ENCODE measurements around the gene DGKE.

DGKE gene

DNA sequence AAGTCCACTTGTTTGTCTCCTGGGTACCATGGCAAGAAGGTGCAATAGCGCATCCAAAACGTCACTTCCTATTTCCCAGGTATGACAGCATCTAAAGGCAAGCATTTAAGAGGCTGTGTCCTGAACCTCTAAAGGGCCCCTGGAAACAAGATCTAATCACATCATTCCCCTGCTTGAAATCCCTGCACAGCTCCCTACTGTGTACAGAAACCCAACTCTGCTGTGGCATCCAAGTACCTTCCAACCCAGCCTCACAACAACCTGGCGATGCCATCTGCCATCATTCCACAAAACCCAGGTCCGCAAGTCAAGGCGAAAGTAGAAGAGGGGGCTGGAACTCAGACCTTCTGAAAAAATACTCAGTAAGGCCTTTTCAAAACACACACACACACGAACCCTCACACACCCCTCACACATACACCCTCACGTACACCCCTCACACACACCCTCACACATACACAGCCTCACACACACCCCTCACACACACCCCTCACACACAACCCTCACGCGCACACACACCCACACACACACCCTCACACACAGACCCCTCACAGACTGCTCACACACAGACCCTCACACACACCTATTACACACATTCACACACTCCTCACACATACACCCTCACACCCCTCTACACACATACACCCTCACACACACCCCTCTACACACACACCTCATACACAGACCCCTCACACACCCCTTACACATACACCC is 24.7 kb upstream of the DGKE start:
- no peak overlapping the region for H3K9ac ChIP-seq (ENCODE audit: low read length)
- H3K4me2 ChIP-seq (ENCODE audit: low read depth, low read length): no peak overlapping the region
- no peaks in the 10 kb centered on the region for H3F3A ChIP-seq (ENCODE audit: insufficient read depth, low read length)
- H3K9me3 ChIP-seq (replicated peaks; ENCODE audit: insufficient read depth, low read length): no peaks in the 10 kb centered on the region
- no peak for DNase-seq
- H3K4me1 ChIP-seq (ENCODE audit: low read length): no peaks in the 10 kb centered on the region
- no peak overlapping the region for H3K4me3 ChIP-seq (ENCODE audit: low read length)
- H3K27me3 ChIP-seq (replicated peaks; ENCODE audit: insufficient read depth, low read length): no peaks in the 10 kb centered on the region
- no peaks in the 10 kb centered on the region for H3K79me2 ChIP-seq (ENCODE audit: low read length)
- H3K9me2 ChIP-seq (replicated peaks; ENCODE audit: insufficient read depth, low read length): no peaks in the 10 kb centered on the region
- H3K36me3 ChIP-seq (replicated peaks; ENCODE audit: insufficient read depth, low read length): no peaks in the 10 kb centered on the region
- no peak overlapping the region for H2AFZ ChIP-seq (ENCODE audit: low read length)
- TF ChIP-seq EZH2 (optimal IDR thresholded peaks at IDR 0.05; ENCODE audit: low read depth, low read length) (no peak), EZH2phosphoT487 (IDR thresholded peaks at IDR 0.05; ENCODE audit: low read length) (no peak)
- TF ChIP-seq, protein P1, sequence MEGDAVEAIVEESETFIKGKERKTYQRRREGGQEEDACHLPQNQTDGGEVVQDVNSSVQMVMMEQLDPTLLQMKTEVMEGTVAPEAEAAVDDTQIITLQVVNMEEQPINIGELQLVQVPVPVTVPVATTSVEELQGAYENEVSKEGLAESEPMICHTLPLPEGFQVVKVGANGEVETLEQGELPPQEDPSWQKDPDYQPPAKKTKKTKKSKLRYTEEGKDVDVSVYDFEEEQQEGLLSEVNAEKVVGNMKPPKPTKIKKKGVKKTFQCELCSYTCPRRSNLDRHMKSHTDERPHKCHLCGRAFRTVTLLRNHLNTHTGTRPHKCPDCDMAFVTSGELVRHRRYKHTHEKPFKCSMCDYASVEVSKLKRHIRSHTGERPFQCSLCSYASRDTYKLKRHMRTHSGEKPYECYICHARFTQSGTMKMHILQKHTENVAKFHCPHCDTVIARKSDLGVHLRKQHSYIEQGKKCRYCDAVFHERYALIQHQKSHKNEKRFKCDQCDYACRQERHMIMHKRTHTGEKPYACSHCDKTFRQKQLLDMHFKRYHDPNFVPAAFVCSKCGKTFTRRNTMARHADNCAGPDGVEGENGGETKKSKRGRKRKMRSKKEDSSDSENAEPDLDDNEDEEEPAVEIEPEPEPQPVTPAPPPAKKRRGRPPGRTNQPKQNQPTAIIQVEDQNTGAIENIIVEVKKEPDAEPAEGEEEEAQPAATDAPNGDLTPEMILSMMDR (IDR thresholded peaks at IDR 0.05; ENCODE audit: low read length): no peak
- H3K27ac ChIP-seq (ENCODE audit: low read length): no peak overlapping the region
- no peaks in the 10 kb centered on the region for H4K20me1 ChIP-seq (ENCODE audit: insufficient read depth, low read length)

DNA sequence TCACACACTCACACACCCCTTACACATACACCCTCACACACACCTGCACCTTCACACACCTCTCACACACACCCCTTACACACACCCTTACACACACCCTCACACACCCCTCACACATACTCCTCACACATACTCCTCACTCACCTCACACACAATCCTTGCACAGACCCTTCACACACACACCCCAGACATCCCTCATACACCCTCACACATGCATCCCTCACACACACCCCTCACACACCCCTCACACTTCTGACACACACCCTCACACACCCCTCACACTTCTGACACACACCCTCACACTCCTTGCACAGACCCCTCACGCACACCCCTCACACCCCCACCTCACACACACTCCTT is 24.2 kb upstream of the DGKE start:
- TF ChIP-seq EZH2phosphoT487 (IDR thresholded peaks at IDR 0.05; ENCODE audit: low read length) (no peak), EZH2 (optimal IDR thresholded peaks at IDR 0.05; ENCODE audit: low read depth, low read length) (no peak)
- TF ChIP-seq, protein P1 (IDR thresholded peaks at IDR 0.05; ENCODE audit: low read length): no peak
- no peaks in the 10 kb centered on the region for H3K79me2 ChIP-seq (ENCODE audit: low read length)

DNA sequence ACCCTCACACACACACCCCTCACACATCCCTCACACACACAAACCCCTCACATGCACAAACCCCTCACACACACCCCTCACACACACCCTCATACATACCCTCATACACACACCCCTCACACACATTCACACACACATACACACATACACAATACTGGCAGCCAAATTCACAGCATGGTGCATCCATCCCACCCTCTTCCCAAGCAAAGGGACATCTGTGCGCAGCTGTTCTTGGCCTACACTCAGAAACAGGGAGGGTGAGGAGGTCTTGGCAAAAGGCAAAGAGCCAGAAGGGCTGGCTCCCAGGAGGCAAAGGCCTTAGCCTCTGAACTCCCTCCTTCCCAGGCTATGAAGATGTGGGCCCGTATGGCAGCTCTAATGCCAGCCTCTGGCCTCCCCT is 23.6 kb upstream of the DGKE start:
- DNase-seq: no peak
- Histone ChIP-seq H2AFZ (ENCODE audit: low read length) (no peak overlapping the region), H3K27me3 (replicated peaks; ENCODE audit: insufficient read depth, low read length) (no peaks in the 10 kb centered on the region), H3K36me3 (replicated peaks; ENCODE audit: insufficient read depth, low read length) (no peaks in the 10 kb centered on the region), H3K27ac (ENCODE audit: low read length) (no peak overlapping the region), H3K9me3 (replicated peaks; ENCODE audit: insufficient read depth, low read length) (no peaks in the 10 kb centered on the region), H3K4me1 (ENCODE audit: low read length) (no peaks in the 10 kb centered on the region), H3K4me3 (ENCODE audit: low read length) (no peak overlapping the region), H3F3A (ENCODE audit: insufficient read depth, low read length) (no peaks in the 10 kb centered on the region), H3K79me2 (ENCODE audit: low read length) (no peaks in the 10 kb centered on the region), H4K20me1 (ENCODE audit: insufficient read depth, low read length) (no peaks in the 10 kb centered on the region), H3K4me2 (ENCODE audit: low read depth, low read length) (no peak overlapping the region), H3K9me2 (replicated peaks; ENCODE audit: insufficient read depth, low read length) (no peaks in the 10 kb centered on the region), H3K9ac (ENCODE audit: low read length) (no peak overlapping the region)
- TF ChIP-seq EZH2 (optimal IDR thresholded peaks at IDR 0.05; ENCODE audit: low read depth, low read length) (no peak), EZH2phosphoT487 (IDR thresholded peaks at IDR 0.05; ENCODE audit: low read length) (no peak)
- TF ChIP-seq, protein P1 (IDR thresholded peaks at IDR 0.05; ENCODE audit: low read length): no peak

More for the DNA sequence above, 24.2 kb upstream of the DGKE start:
- H3K4me3 ChIP-seq (ENCODE audit: low read length): no peak overlapping the region
- H3F3A ChIP-seq (ENCODE audit: insufficient read depth, low read length): no peaks in the 10 kb centered on the region
- H3K4me2 ChIP-seq (ENCODE audit: low read depth, low read length): no peak overlapping the region
- no peaks in the 10 kb centered on the region for H3K27me3 ChIP-seq (replicated peaks; ENCODE audit: insufficient read depth, low read length)
- H3K27ac ChIP-seq (ENCODE audit: low read length): no peak overlapping the region
- no peak for DNase-seq
- H3K4me1 ChIP-seq (ENCODE audit: low read length): no peaks in the 10 kb centered on the region
- no peaks in the 10 kb centered on the region for H3K9me3 ChIP-seq (replicated peaks; ENCODE audit: insufficient read depth, low read length)
- H2AFZ ChIP-seq (ENCODE audit: low read length): no peak overlapping the region
- H3K9me2 ChIP-seq (replicated peaks; ENCODE audit: insufficient read depth, low read length): no peaks in the 10 kb centered on the region
- no peak overlapping the region for H3K9ac ChIP-seq (ENCODE audit: low read length)
- H4K20me1 ChIP-seq (ENCODE audit: insufficient read depth, low read length): no peaks in the 10 kb centered on the region
- H3K36me3 ChIP-seq (replicated peaks; ENCODE audit: insufficient read depth, low read length): no peaks in the 10 kb centered on the region

Measured in MM.1S (cell line).